SIG-M5 treated with dmso at 0.1 percent for 504 hours (cell line): ENCODE results near the gene DDX51.
"Not testable (repeated sequence)": the region's sequence is repeated elsewhere in the genome, so short reads cannot be mapped to it uniquely, and the experiment has no call there.

Source experiments
- DNase-seq: peaks from one replicate; lab custom pipeline; 2025; ENCODE audit not compliant: unreplicated experiment; lab: John Stamatoyannopoulos, UW

DDX51 gene

GRCh38 chr12:132154941-132155770, 11.0 kb upstream of the DDX51 start:
- DNase-seq, result no peak

- DNase-seq, result no peak
Measured at GRCh38 chr12:132154341-132154761, 10.2 kb upstream of the DDX51 start.

DNA sequence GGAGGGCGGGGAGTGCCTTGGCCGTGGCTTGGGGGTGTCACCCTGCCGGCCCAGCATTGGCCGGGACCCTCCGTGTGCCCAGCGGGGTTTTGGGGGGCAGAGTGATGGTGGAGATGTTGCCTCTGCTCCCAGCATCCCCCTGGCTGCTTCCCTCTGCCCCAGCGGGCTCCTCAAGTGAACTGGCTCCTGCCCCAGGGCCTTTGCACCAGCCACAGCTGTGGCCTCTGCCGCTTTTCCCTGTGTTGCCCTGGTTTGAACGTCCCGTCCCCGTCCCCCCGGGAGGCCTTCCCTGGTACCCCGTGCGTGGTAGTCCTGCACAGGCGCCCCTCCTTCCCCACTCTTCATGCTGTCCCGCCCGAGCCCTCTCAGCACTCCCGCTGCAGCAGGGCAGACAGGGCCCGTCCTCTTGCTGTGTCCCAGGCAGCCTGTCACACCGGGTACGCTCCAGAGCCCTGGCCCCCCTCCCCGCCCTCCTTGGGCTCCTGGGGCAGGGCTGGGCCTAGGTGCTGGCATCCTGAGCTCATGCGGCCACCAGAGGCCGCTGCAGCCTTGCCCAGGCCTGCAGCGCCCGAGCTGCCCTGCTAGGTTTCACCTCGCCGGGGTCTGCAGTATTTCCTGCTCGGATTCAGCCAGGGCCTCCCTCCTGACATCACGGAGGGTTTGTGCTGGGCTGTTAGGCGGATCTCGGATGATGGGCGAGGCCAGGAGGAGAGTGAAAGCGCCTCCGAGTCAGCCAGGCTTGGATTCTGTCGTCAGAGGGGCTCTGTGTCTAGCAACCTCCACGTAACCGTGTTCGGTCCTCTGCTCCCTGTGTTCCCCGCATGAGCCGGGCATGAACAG, 9.6 kb upstream of the DDX51 start:
- peak; percentile 51 for DNase-seq

- DNase-seq, result no peak
Measured at GRCh38 chr12:132152953-132153352, 8.8 kb upstream of the DDX51 start.

GRCh38 chr12:132152411-132152821, 8.3 kb upstream of the DDX51 start:
- DNase-seq, result no peak

DNA sequence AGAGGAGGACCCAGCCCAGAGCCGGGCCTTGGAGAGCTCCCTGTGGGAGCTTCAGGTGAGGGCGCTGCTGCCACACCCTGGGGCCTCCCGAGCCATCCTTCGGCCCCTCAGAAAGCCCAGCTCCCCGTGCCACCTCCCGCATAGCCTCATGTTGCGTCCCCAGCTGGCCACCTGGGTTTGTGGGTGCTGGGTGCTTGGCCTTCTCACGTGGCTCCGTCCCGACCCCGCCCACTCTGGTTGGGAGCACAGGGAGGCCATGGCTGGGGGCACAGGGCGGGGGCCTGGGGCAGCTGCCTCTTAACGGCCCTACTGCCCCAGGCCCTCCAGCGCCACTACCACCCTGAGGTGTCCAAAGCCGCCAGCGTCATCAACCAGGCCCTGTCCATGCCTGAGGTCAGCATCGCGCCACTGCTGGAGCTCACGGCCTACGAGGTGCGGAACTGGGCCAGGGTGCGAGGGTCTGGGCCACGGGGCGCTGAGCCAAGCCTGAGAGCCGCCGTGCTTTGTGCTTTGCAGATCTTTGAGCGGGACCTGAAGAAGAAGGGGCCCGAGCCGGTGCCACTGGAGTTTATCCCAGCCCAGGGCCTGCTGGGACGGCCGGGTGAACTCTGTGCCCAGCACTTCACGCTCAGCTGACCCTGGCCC, 7.8 kb upstream of the DDX51 start:
- DNase-seq, result no peak

DNA sequence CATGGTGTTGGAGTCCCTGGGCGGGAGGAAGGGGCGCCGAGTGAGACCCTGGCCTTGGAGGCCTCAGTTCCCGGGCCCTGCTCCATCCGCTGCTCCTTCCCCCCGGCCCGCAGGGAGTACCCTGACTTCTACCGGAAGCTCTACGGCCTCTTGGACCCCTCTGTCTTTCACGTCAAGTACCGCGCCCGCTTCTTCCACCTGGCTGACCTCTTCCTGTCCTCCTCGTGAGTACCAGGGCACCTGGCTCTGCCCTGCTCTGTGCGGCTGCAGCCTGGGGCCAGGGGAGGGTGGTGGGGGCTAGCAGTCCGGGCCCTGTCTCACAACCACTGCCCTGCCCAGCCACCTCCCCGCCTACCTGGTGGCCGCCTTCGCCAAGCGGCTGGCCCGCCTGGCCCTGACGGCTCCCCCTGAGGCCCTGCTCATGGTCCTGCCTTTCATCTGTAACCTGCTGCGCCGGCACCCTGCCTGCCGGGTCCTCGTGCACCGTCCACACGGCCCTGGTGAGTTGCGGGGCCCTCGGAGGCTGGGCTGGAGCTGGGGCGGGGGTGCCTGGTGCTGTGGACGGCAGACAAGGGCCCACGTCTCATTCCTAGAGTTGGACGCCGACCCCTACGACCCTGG, 7.1 kb upstream of the DDX51 start:
- DNase-seq, result no peak

DNA sequence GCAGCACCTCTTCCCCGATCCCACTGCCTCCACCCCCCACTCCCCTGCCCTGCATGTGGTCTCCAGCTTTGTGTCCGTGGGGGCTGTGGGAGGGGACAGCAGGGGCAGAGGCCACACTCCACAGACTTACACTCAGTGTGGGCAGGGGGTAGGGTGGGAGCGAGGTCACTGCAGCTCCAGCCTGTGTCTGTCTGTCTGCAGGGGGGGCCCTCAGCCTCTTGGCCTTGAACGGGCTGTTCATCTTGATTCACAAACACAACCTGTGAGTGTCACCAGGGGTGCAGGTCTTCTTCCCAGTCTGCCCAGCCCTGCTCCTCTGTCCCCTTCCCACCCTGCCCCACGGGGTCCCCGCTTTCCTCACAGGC, 6.6 kb upstream of the DDX51 start:
- DNase-seq, result no peak

DNA sequence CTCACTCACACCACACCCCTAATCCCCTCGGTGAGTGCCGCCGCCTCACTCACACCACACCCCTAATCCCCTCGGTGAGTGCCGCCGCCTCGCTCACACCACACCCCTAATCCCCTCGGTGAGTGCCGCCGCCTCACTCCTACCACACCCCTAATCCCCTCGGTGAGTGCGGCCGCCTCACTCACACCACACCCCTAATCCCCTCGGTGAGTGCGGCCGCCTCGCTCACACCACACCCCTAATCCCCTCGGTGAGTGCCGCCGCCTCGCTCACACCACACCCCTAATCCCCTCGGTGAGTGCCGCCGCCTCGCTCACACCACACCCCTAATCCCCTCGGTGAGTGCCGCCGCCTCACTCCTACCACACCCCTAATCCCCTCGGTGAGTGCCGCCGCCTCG, 5.4 kb upstream of the DDX51 start:
- DNase-seq, result not testable (repeated sequence)

- no peak for DNase-seq
Measured at GRCh38 chr12:132148368-132149045, 4.4 kb upstream of the DDX51 start.

DNA sequence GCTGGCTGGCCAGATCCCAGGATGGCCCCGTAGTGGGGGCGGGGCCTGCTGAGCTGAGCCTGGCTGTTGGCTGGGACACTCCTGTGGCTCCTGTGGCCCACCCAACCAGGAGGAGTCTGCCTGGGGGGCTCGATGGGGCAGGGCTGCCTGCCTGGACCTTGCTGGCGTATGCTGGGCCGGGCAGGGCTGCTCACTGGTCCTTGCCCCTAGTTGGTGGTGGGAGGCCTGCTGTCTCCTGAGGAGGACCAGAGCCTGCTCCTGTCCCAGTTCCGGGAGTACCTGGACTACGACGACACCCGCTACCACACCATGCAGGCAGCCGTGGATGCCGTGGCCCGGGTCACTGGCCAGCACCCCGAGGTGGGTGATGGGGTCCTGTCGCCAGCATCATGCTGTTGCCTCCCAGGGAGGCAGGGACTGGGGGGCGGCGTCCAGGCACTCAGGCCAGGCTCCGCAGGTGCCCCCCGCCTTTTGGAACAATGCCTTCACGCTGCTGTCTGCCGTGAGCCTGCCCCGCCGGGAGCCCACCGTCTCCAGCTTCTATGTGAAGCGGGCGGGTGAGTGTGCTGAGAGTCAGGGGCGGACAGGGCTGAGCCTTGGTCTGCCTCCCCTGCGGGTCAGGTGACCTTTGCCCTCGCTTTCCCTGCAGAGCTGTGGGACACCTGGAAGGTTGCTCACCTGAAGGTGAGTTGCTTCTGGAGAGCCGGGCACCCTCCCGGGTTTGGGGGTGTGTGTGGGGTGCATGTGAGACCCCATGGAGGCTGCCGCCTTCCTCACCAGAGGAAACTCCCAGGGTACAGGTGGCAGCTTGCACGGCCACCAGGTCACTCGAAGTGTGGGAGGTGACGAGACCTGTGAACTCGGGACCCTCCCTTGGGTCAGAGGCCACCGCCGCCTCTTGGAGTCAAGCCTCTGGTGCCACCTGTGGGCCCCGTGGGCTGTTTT, 3.6 kb upstream of the DDX51 start:
- no peak for DNase-seq

DNA sequence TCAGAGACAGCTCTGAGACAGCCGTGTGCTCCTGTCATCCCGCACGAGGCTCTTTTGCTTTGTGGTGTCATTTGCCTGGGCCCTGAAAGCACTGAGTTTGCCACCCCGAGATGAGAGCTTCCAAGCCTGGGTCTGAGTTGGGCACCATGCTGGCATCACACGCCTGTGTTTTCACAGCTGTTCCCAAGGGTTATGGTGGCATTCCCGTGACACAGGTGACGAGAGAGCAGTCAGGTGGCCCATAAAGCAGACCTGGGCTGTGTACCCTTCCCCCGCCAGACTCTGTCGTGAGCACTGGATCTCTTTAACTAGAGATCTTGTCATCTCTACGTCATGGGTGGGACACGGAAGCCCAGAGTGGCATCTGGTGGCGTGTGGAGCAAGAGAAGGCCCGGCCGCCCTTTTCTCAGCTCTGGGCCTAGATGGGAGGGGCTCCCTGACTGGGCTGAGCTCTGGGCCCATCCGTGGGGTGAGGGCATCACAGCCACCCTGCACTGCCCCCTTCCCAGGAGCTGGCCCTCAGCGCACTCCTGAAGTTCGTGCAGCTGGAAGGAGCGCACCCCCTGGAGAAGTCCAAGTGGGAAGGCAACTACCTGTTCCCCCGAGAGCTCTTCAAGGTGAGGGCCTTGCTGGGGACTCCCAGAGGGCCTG, 2.8 kb upstream of the DDX51 start:
- DNase-seq, result no peak

- DNase-seq, result no peak
Measured at GRCh38 chr12:132146098-132146497, 2.0 kb upstream of the DDX51 start.

GRCh38 chr12:132145334-132145733, 1.2 kb upstream of the DDX51 start:
- no peak for DNase-seq

DNA sequence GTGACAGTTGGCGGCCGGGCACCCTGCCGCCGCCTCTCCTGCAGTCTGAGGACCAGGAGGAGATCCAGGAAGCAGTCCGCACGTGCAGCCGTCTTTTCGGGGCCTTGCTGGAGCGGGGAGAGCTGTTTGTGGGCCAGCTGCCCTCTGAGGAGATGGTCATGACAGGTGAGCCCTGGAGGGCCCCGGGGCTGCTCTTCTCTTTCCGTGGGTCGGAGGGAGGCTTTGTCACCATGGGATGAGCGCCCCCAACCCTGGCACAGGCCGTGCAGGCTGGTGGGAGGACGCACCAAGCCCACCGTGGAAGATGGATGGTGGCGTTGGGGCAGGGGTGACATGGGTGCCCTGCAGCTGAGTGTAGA, 670 bp upstream of the DDX51 start:
- no peak for DNase-seq

GRCh38 chr12:132143336-132144071, 615 bp downstream of the DDX51 start:
- no peak for DNase-seq

DNA sequence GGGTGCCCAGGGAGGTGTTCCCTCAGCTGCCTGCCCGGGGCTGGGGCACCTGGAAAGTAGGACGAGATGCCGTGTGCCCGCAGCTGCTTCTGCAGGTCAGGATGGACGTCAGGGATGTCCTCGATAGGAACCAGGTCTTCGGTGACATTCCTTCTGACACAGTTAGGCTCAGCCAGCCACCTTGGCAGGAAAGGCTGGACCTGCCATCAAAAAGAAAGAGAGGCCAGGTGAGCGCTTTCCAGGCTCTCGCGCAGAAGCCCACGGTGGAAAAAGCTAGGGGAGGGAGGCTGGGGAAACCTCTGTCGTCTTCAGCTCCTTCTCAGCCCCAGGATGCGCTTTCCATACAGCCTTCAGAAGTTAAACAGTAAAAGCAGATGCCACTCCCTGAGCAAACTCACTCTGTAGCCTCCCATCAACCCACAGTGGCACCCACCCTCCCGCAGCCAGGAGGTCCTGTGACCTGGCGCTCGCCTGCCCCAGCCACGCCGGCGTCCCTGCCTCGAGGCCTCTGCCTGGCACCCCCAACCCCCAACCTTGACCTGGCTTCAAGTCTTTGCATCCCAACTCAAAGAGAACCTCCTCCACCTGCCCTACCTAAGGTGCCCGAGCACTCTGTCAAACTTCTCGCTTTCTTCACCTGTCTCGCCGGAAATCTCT, 1.3 kb downstream of the DDX51 start:
- no peak for DNase-seq
